B cell (primary cell): ENCODE results near the gene COA7. TPM values are rescaled to one million over a fixed set of nuclear protein-coding genes. Genes with fewer than 3 reads are reported as not detected.

Experiments
- ATAC-seq: fragments of 200-7000 bp; cut with Tn5 transposase; one replicate; pipeline ENCODE4 v1.10.0; 2021; ENCODE audit warnings: low read depth, mild to moderate bottlenecking, moderate number of reproducible peaks, moderate library complexity
- CTCF ChIA-PET: fragments of 350-600 bp; sonication (Branson Sonifier 250); formaldehyde crosslinking; loops from one replicate; lab custom pipeline; 2021; ENCODE audit warnings: antibody characterized with exemption, inconsistent platforms; lab: Charles Lee
- POLR2A ChIA-PET: fragments of 350-600 bp; sonication (Branson Sonifier 250); formaldehyde crosslinking; loops from one replicate; lab custom pipeline; 2021; ENCODE audit warnings: antibody characterized with exemption; lab: Charles Lee
- DNase-seq: peaks from one replicate; pipeline ENCODE4 v3.0.0; 2013
- H2AFZ ChIP-seq: 2 replicates; pipeline ENCODE4 v1.6.1; 2012; ENCODE audit warnings: mild to moderate bottlenecking, low read depth, low read length; ENCODE audit not compliant: insufficient read depth, poor library complexity, severe bottlenecking
- H3K27ac ChIP-seq, 2 donors: 1 replicate in 1 of 2; 2 replicates in 1 of 2; pipeline ENCODE4 v1.5.1; 2012 to 2013; ENCODE audit warnings: low read length in 2 of 2, mild to moderate bottlenecking in 2 of 2, moderate library complexity in 1 of 2
- H3K27me3 ChIP-seq, 4 experiments: fragments of 200-600 bp in 1 of 4; sonication (generic) in 1 of 4; replicated peaks in 1 of 4; 1 replicate in 2 of 4; 2 replicates in 2 of 4; pipeline versions ENCODE4 v1.6.1 to v1.7.0; 2013 to 2016; ENCODE audit warnings: low read length in 3 of 4, mild to moderate bottlenecking in 2 of 4, mixed read lengths in 1 of 4, moderate library complexity in 1 of 4; ENCODE audit not compliant: insufficient read depth in 4 of 4, control insufficient read depth in 3 of 4; ENCODE audit errors: control extremely low read depth in 1 of 4
- H3K36me3 ChIP-seq, 2 experiments: replicated peaks in 1 of 2; 1 replicate in 1 of 2; 2 replicates in 1 of 2; pipeline versions ENCODE4 v1.6.1 to v1.7.1; 2013; ENCODE audit warnings: low read length in 1 of 2; ENCODE audit not compliant: insufficient read depth in 2 of 2, control insufficient read depth in 1 of 2; ENCODE audit errors: control extremely low read depth in 1 of 2, extremely low read depth in 1 of 2
- H3K4me1 ChIP-seq, 2 donors: fragments of 200-600 bp in 1 of 2; sonication (generic) in 1 of 2; 1 replicate in 1 of 2; 2 replicates in 1 of 2; pipeline versions ENCODE4 v1.5.1 to v1.6.1; 2013 to 2017; ENCODE audit warnings: low read length in 2 of 2; ENCODE audit not compliant: control insufficient read depth in 2 of 2, insufficient read depth in 2 of 2
- H3K4me2 ChIP-seq: replicated peaks from 2 replicates; pipeline ENCODE3; 2012; ENCODE audit warnings: mild to moderate bottlenecking, low read depth, low read length; ENCODE audit not compliant: poor library complexity, severe bottlenecking
- H3K4me3 ChIP-seq, 5 experiments: fragments of 200-600 bp in 1 of 5; sonication (generic) in 1 of 5; 1 replicate in 3 of 5; 2 replicates in 2 of 5; pipeline versions ENCODE4 v1.5.1 to v1.7.0; 2011 to 2016; ENCODE audit warnings: low read length in 4 of 5, mild to moderate bottlenecking in 4 of 5, low read depth in 2 of 5, control low read depth in 1 of 5, moderate library complexity in 1 of 5; ENCODE audit not compliant: insufficient read depth in 1 of 5; ENCODE audit errors: control extremely low read depth in 1 of 5, extremely low read depth in 1 of 5
- H3K79me2 ChIP-seq: fragments of 200-600 bp; sonication (generic); one replicate; pipeline ENCODE4 v1.6.0; 2016; ENCODE audit warnings: low read length; ENCODE audit not compliant: control insufficient read depth, insufficient read depth
- H3K9ac ChIP-seq: fragments of 200-600 bp; sonication (generic); 2 replicates; pipeline ENCODE4 v1.6.1; 2017; ENCODE audit warnings: mild to moderate bottlenecking, low read length, moderate library complexity
- H3K9me3 ChIP-seq, 3 donors: one replicate each; pipeline versions ENCODE4 v1.6.1 to v1.7.1; 2013; ENCODE audit warnings: low read length in 2 of 3; ENCODE audit not compliant: control insufficient read depth in 2 of 3, insufficient read depth in 1 of 3; ENCODE audit errors: control extremely low read depth in 1 of 3
- H4K20me1 ChIP-seq: 2 replicates; pipeline ENCODE4 v1.6.0; 2012; ENCODE audit warnings: mild to moderate bottlenecking, low read length; ENCODE audit not compliant: insufficient read depth, control insufficient read depth, poor library complexity, severe bottlenecking
- H3K27ac Mint-ChIP-seq: one replicate; pipeline ENCODE4 v1.8.0; 2021; ENCODE audit warnings: mixed read lengths
- H3K27me3 Mint-ChIP-seq: one replicate; pipeline ENCODE4 v1.8.0; 2021; ENCODE audit warnings: mixed read lengths
- H3K4me1 Mint-ChIP-seq: one replicate; pipeline ENCODE4 v1.8.0; 2021; ENCODE audit warnings: mixed read lengths
- H3K4me3 Mint-ChIP-seq: one replicate; pipeline ENCODE4 v1.8.0; 2021; ENCODE audit warnings: mixed read lengths
- H3K9me3 Mint-ChIP-seq: one replicate; pipeline ENCODE4 v1.8.0; 2022; ENCODE audit warnings: mixed read lengths; ENCODE audit not compliant: insufficient read depth
- CTCF ChIP-seq: fragments of 200-600 bp; IDR thresholded peaks from one replicate; pipeline ENCODE4 v1.8.0; 2022; ENCODE audit warnings: antibody characterized with exemption, mild to moderate bottlenecking
- EZH2 ChIP-seq: IDR thresholded peaks from 2 replicates; pipeline ENCODE4 v1.6.1; 2012; ENCODE audit warnings: borderline replicate concordance, low read depth, mild to moderate bottlenecking, moderate library complexity, low read length; ENCODE audit not compliant: insufficient read depth, poor library complexity, severe bottlenecking
- WGBS: methylation state at CpG from one replicate; pipeline ENCODE4 v1.1.5; 2013; ENCODE audit warnings: missing lambda C conversion rate; ENCODE audit not compliant: insufficient coverage; 5-methylcytosine and 5-hydroxymethylcytosine counted together
- intact Hi-C: fragments of 100-400 bp; cut with micrococcal nuclease; formaldehyde crosslinking; loops from one replicate; pipeline ENCODE4 v1.10.0; 2022
- polyA plus RNA-seq: library from polyadenylated mRNA; depleted of rRNA; stranded (reverse); fragments of >200 nt; gene quantifications from 2 replicates; pipeline ENCODE4 v1.2.3, GENCODE V29; 2012
- total RNA-seq, 2 donors: library from RNA; stranded (reverse); fragments of 120-200 nt in 1 of 2; gene quantifications; 1 replicate in 1 of 2; 2 replicates in 1 of 2; pipeline versions ENCODE4 v1.2.3 to v1.2.4, GENCODE V29; 2013 to 2022

Gene COA7
- total and polyA plus RNA-seq, 2 donors (not counting 1 experiment from before 2014, with no cell fraction given): 1.3 to 11.3 TPM

DNA sequence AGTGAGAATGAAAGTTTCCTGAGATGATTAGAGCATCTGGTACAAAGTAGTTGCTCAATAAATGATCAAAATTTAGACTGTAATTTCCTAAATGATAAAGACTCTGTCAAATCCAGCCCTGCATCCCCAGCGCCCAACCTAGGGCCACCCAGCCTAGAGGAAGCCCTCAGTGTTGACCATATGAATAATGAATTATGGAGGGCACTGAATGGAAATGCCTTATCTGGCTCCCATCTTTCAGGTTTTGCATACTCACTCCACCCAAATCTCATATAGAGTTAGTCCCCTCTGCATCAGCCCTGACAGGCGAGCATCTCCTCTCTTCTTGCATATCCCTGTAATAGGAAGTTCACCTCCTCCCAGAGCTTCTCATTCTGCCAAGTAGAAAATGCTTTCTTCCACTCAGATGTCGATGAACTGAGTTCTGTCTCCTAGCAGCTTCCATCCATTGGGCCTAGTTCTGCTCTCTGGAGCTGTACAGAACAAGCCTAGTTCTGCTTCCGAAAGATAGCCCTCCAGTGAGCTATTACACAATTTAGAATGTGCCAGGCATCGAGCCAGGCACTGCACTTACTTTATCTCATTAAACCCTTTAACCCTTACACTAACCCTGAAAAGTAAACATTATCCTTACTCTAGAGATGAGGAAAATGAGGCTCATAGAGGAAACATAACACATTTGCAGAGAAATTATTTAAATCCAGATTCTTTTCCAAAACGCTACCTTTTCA is 20.9 kb downstream of the COA7 start:
- no peaks in the 10 kb centered on the region for H3K27me3 ChIP-seq
- Mint-ChIP-seq H3K27me3 (no peaks in the 10 kb centered on the region), H3K4me3 (no peak overlapping the region), H3K27ac (no peak overlapping the region), H3K9me3 (no peaks in the 10 kb centered on the region), H3K4me1 (peaks cover 6% of the 10 kb centered on the region)
- no peak overlapping the region for H2AFZ ChIP-seq
- H3K4me1 ChIP-seq: no peaks in the 10 kb centered on the region
- TF ChIP-seq CTCF (no peak), EZH2 (no peak)
- DNase-seq (no peak), ATAC-seq (no peak)
- H3K9me3 ChIP-seq: no peaks in the 10 kb centered on the region
- 82% methylated on average over 3 of the region's 6 CpGs for WGBS
- no peak overlapping the region for H3K4me2 ChIP-seq
- no peaks in the 10 kb centered on the region for H4K20me1 ChIP-seq
- no peak overlapping the region for H3K9ac ChIP-seq
- no peak overlapping the region for H3K4me3 ChIP-seq
- CTCF ChIA-PET: interaction anchor here (1.4 to 1.8 kb wide), 3 partner anchors 9 to 20 kb away, joined by 4 to 8 read pairs (median 4); no protein-coding TSS in a partner anchor
- intact Hi-C loops: no loop called here
- POLR2A ChIA-PET: interaction anchor here (0.7 kb wide), 1 partner anchor 9 kb away, joined by 3 read pairs; no protein-coding TSS in a partner anchor
- H3K27ac ChIP-seq: no peak overlapping the region
- no peaks in the 10 kb centered on the region for H3K79me2 ChIP-seq
- peaks cover 4 to 44% of the 10 kb centered on the region in 2 experiments for H3K36me3 ChIP-seq

DNA sequence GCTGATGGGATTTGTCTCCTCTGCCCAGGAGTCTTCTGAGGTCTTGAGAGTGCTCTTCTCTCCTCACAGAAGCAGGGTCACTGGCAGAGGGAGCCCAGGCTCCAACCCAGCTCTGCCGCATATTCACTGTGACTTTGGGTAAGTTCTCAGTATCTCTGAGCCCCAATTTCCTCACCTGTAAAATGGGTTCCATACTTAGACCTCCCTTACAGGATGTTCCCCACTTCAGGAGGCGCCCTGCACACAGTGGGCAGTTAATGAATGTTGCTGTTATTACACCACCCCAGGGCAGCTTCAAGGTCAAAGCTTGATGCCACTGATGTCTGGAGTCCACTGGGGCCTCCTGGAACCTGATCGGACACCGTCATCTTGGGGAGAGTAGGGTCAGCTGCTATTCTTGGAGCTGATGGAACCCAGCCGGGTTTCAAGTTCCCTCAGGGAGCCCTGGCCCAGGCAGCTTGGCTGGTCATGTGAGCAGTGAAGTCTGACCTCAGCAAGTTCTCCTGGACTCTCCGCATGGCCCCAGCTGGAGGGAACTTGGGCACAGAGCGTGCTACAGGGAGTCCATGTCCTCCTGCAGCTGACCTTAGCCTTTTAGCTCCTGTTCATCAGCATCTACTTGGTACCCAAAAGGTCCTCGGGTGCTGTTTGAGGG is 21.8 kb downstream of the COA7 start:
- DNase-seq (no peak), ATAC-seq (no peak)
- Histone ChIP-seq H3K36me3 (peaks cover 4 to 45% of the 10 kb centered on the region in 2 experiments), H3K27me3 (no peaks in the 10 kb centered on the region), H3K4me1 (no peaks in the 10 kb centered on the region), H4K20me1 (no peaks in the 10 kb centered on the region), H3K4me3 (no peak overlapping the region), H3K9ac (no peak overlapping the region), H3K79me2 (no peaks in the 10 kb centered on the region), H3K27ac (no peak overlapping the region), H3K4me2 (no peak overlapping the region), H2AFZ (no peak overlapping the region), H3K9me3 (no peaks in the 10 kb centered on the region)
- Mint-ChIP-seq H3K27me3 (no peaks in the 10 kb centered on the region), H3K27ac (no peak overlapping the region), H3K9me3 (no peaks in the 10 kb centered on the region), H3K4me1 (peaks cover 6% of the 10 kb centered on the region), H3K4me3 (no peak overlapping the region)
- ChIA-PET POLR2A (no interaction called here), CTCF (interaction anchor here (1.8 kb wide), 2 partner anchors 8 to 10 kb away, joined by 4 to 8 read pairs; no protein-coding TSS in a partner anchor)
- 94% methylated on average over 7 of the region's 8 CpGs for WGBS
- no peak for TF ChIP-seq CTCF
- intact Hi-C loops: no loop called here
